K562 (cell line): Measurements from ENCODE around the gene PPIAL4G. TPM values are rescaled to one million over a fixed set of nuclear protein-coding genes. Genes with fewer than 3 reads are reported as not detected.
"Not testable (repeated sequence)": the region's sequence is repeated elsewhere in the genome, so short reads cannot be mapped to it uniquely, and the experiment has no call there.

Experiments
- ATF3 ChIP-seq, 2 experiments: fragments of 450-650 bp in 1 of 2; sonication (generic) in 1 of 2; formaldehyde crosslinking in 1 of 2; IDR thresholded peaks in 1 of 2; conservative IDR thresholded peaks in 1 of 2; 2 replicates each; pipeline versions ENCODE4 v1.6.1 to v1.8.1; 2016 to 2023; ENCODE audit warnings: mild to moderate bottlenecking in 2 of 2, moderate library complexity in 2 of 2, inconsistent platforms in 1 of 2, missing genetic modification reagents in 1 of 2
- ATF4 ChIP-seq: fragments of 450-650 bp; formaldehyde crosslinking; IDR thresholded peaks from 2 replicates; pipeline ENCODE4 v1.4.0; 2022; ENCODE audit warnings: mild to moderate bottlenecking, moderate library complexity
- BRF2 ChIP-seq: IDR thresholded peaks from 3 replicates; pipeline ENCODE4 v1.6.1; 2011; ENCODE audit warnings: borderline replicate concordance, mild to moderate bottlenecking; ENCODE audit not compliant: insufficient read length, insufficient read depth
- CTBP1 ChIP-seq: fragments of 450-650 bp; IDR thresholded peaks from 2 replicates; pipeline ENCODE4 v1.6.1; 2016; ENCODE audit warnings: borderline replicate concordance
- ETS1 ChIP-seq: conservative IDR thresholded peaks from 2 replicates; pipeline ENCODE4 v1.6.1; 2011; ENCODE audit warnings: low read depth, mild to moderate bottlenecking, low read length; ENCODE audit not compliant: control insufficient read depth
- HDAC6 ChIP-seq: IDR thresholded peaks from 2 replicates; pipeline ENCODE4 v1.6.1; 2012; ENCODE audit warnings: low read depth, mild to moderate bottlenecking, control low read depth, inconsistent platforms, low read length, moderate library complexity
- HIVEP1 ChIP-seq: fragments of 250-450 bp; sonication (Bioruptor Pico); IDR thresholded peaks from 2 replicates; pipeline ENCODE4 v1.4.0; 2020; ENCODE audit warnings: mild to moderate bottlenecking
- HMBOX1 ChIP-seq: sonication (generic); IDR thresholded peaks from 2 replicates; pipeline ENCODE4 v1.6.1; 2016
- ID3 ChIP-seq, 2 experiments: fragments of 250-450 bp in 1 of 2; fragments of 450-650 bp in 1 of 2; sonication (Bioruptor Pico) in 1 of 2; IDR thresholded peaks; 2 replicates each; pipeline versions ENCODE4 v1.6.1 to v1.8.0; 2016 to 2021; ENCODE audit warnings: mild to moderate bottlenecking in 2 of 2, moderate library complexity in 2 of 2, missing compliant biosample characterization in 1 of 2, missing genetic modification characterization in 1 of 2
- MEF2A ChIP-seq: IDR thresholded peaks from 2 replicates; pipeline ENCODE4 v1.6.1; 2011; ENCODE audit warnings: low read depth, mild to moderate bottlenecking, low read length, moderate library complexity; ENCODE audit not compliant: control insufficient read depth
- NR1H2 ChIP-seq: sonication (generic); formaldehyde crosslinking; IDR thresholded peaks from 2 replicates; pipeline ENCODE4 v1.4.0; 2020; ENCODE audit warnings: mild to moderate bottlenecking, missing genetic modification reagents
- SIX5 ChIP-seq, 2 experiments: IDR thresholded peaks; 2 replicates each; pipeline ENCODE4 v1.6.1; 2011; ENCODE audit warnings: low read length in 2 of 2, borderline replicate concordance in 1 of 2, low read depth in 1 of 2, mild to moderate bottlenecking in 1 of 2, moderate library complexity in 1 of 2; ENCODE audit not compliant: insufficient read depth in 1 of 2
- THRAP3 ChIP-seq: fragments of 450-650 bp; IDR thresholded peaks from 2 replicates; pipeline ENCODE4 v1.6.1; 2016; ENCODE audit warnings: mild to moderate bottlenecking, inconsistent platforms, borderline replicate concordance
- ZNF121 ChIP-seq: sonication (generic); formaldehyde crosslinking; conservative IDR thresholded peaks from 2 replicates; pipeline ENCODE4 v1.8.0; 2022; ENCODE audit warnings: missing genetic modification reagents
- ZNF253 ChIP-seq: fragments of 250-450 bp; sonication (Bioruptor Pico); conservative IDR thresholded peaks from 2 replicates; pipeline ENCODE4 v1.6.1; 2021; ENCODE audit warnings: mild to moderate bottlenecking
- ZNF347 ChIP-seq: fragments of 450-650 bp; formaldehyde crosslinking; IDR thresholded peaks from 2 replicates; pipeline ENCODE4 v1.4.0; 2020; ENCODE audit warnings: low read depth, mild to moderate bottlenecking, moderate library complexity
- ZNF717 ChIP-seq: fragments of 250-450 bp; sonication (Bioruptor Pico); IDR thresholded peaks from 2 replicates; pipeline ENCODE4 v1.5.0; 2021
- polyA plus RNA-seq, 8 experiments: library from polyadenylated mRNA; depleted of rRNA in 4 of 8; stranded (reverse) in 5 of 8; unstranded in 3 of 8; fragments of >200 nt; fragmentation: Nextera tagmentation in 2 of 8; fragmentation: Illumina TruSeq in 1 of 8; extraction: Ambion mirVana in 2 of 8; extraction: Trizol in 1 of 8; gene quantifications; 2 replicates each; pipeline versions ENCODE4 v1.2.1 to v1.2.3, GENCODE V29; 2011 to 2014; ENCODE audit warnings: inconsistent platforms in 1 of 8, missing spikeins in 1 of 8
- total RNA-seq, 7 experiments: library from RNA; depleted of rRNA in 6 of 7; stranded (reverse); fragments of >200 nt in 6 of 7; fragmentation: Illumina TruSeq in 2 of 7; extraction: Trizol in 2 of 7; gene quantifications; 2 replicates each; pipeline versions ENCODE4 v1.2.1 to v1.2.3, GENCODE V29; 2011 to 2021; ENCODE audit warnings: low replicate concordance in 1 of 7

Gene PPIAL4G
- total and polyA plus RNA-seq, 9 of the 15 experiments (the other 6 are each of a cell fraction or from before 2014, with no cell fraction given), result not detected

GRCh38 chr1:148522561-148523204, 39.6 kb upstream of the PPIAL4G start (continued):
- not testable (repeated sequence) for TF ChIP-seq ID3 (CRISPR knock-in tag; IDR thresholded peaks at IDR 0.05); ATF3 (IDR thresholded peaks at IDR 0.05)
- TF ChIP-seq ID3 (tag; IDR thresholded peaks at IDR 0.05) (peak; percentile 90), CTBP1 (peak; percentile 63), MEF2A (peak; percentile 92), ATF4 (CRISPR knock-in tag) (peak; percentile 98), ZNF253 (CRISPR knock-in tag) (peak; percentile 99), HMBOX1 (peak; percentile 95), THRAP3 (peak; percentile 100), ETS1 (peak; percentile 99), BRF2 (peak; percentile 30), ZNF347 (CRISPR knock-in tag) (peak; percentile 96), ZNF121 (CRISPR knock-in tag) (peak; percentile 38; the same call in 1 of the 2 replicates), HIVEP1 (CRISPR knock-in tag) (peak; percentile 94), ATF3 (CRISPR knock-in tag; conservative IDR thresholded peaks at IDR 0.05) (peak; percentile 96), HDAC6 (peak; percentile 99; the same call in 1 of the 2 replicates), ZNF717 (CRISPR knock-in tag) (peak; percentile 99), SIX5 (IDR thresholded peaks at IDR 0.05; ENCODE audit: borderline replicate concordance in 1 of 2, insufficient read depth in 1 of 2, low read depth in 1 of 2, low read length in 2 of 2) (peak; percentile 31 to 51; a peak in 3 of 4 replicates), NR1H2 (CRISPR knock-in tag) (peak; percentile 96; the same call in 1 of the 2 replicates)
